Daoy (cell line): Measurements from ENCODE around the gene NPTX2. TPM values are rescaled to one million over a fixed set of nuclear protein-coding genes. Genes with fewer than 3 reads are reported as not detected.

Experiments used
- DNase-seq: peaks from one replicate; pipeline ENCODE4 v3.0.0-alpha.2; 2015; ENCODE audit warnings: low read depth
- total RNA-seq: library from RNA; depleted of rRNA; stranded (reverse); fragments of >200 nt; shearing (Covaris generic); gene quantifications from 2 replicates; pipeline ENCODE4 v1.2.3, GENCODE V29; 2014; rRNA removed

Gene NPTX2
- total RNA-seq, 1 experiment from 2014 or later = 4.5 TPM

- DNase-seq = no peak
Observed at GRCh38 chr7:98653601-98654310, 36.7 kb downstream of the NPTX2 start.

- DNase-seq = no peak
Observed at GRCh38 chr7:98654524-98655272, 37.6 kb downstream of the NPTX2 start.

GRCh38 chr7:98655611-98656010 is 38.5 kb downstream of the NPTX2 start:
- DNase-seq = no peak

- DNase-seq = no peak
Observed at GRCh38 chr7:98656899-98657298, 39.8 kb downstream of the NPTX2 start.

GRCh38 chr7:98657736-98658135 is 40.7 kb downstream of the NPTX2 start:
- DNase-seq = no peak

- DNase-seq = no peak
Observed at GRCh38 chr7:98659756-98660155, 42.7 kb downstream of the NPTX2 start.

- no peak for DNase-seq
Observed at GRCh38 chr7:98661607-98662006, 44.5 kb downstream of the NPTX2 start.

GRCh38 chr7:98662289-98662688 is 45.2 kb downstream of the NPTX2 start:
- no peak for DNase-seq

GRCh38 chr7:98664882-98665281 is 47.8 kb downstream of the NPTX2 start:
- no peak for DNase-seq

- DNase-seq = peak; percentile 36
Observed at GRCh38 chr7:98668255-98668654, 51.2 kb downstream of the NPTX2 start.

GRCh38 chr7:98669329-98670000 is 52.4 kb downstream of the NPTX2 start:
- DNase-seq = no peak

GRCh38 chr7:98670186-98670585 is 53.1 kb downstream of the NPTX2 start:
- no peak for DNase-seq

- no peak for DNase-seq
Observed at GRCh38 chr7:98671733-98672331, 54.7 kb downstream of the NPTX2 start.

GRCh38 chr7:98674461-98674860 is 57.4 kb downstream of the NPTX2 start:
- DNase-seq = no peak

- no peak for DNase-seq
Observed at GRCh38 chr7:98674881-98675280, 57.8 kb downstream of the NPTX2 start.

- no peak for DNase-seq
Observed at GRCh38 chr7:98678215-98678614, 61.1 kb downstream of the NPTX2 start.

Other genes starting within 250 kb of the NPTX2 start
- 11.1 and 14.3 TPM in 2 replicates for gene BAIAP2L1, start 216.2 kb upstream of the NPTX2 start, total RNA-seq